ENCODE results near the gene MSI2.

DNA sequence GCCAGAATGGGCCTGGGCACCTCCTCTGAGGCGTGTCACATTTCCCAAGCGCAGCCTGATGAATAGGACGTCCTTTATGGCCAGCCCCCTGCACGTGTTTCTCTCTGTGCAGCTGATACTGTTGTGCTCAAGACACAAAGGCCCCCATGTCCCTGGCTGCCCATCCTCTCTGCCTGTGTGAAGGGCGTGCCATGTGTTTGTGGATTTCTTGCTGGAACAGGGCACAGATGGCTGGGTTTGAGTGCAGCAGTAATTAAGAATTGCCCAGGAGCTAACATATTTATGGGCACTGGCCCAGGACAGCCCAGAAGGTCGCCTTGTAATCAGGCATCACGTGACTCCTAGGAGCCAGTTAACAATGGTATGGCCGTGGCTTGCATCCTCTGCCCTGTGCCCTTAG is 307.6 kb downstream of the MSI2 start:
- TF ChIP-seq ZNF274 (IDR thresholded peaks at IDR 0.05; ENCODE audit: low read depth, low read length), result no peak
- TF ChIP-seq YY1 (IDR thresholded peaks at IDR 0.05; ENCODE audit: insufficient read depth, insufficient read length), result no peak
